ENCODE results near the gene TCF7L2.

DNA sequence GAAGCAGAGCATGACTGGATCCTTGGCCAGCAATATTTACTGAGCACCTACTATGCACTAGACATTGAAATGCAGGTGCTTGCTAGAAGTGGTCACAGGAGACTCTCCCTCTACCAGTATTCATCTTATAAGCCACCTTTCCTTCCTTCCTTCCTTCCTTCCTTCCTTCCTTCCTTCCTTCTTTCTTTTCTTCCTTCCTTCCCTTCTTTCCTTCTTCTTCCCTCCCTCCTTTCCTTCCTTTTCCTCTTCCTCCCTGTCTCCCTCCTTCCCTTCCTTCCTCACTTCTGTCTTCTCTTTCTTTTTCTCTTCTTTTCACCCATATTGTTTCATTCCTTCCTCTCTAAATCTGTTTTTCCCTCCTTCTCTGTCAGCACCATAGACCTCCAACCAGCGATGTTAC lies 47.3 kb upstream of the TCF7L2 start:
- TF ChIP-seq, protein P1, sequence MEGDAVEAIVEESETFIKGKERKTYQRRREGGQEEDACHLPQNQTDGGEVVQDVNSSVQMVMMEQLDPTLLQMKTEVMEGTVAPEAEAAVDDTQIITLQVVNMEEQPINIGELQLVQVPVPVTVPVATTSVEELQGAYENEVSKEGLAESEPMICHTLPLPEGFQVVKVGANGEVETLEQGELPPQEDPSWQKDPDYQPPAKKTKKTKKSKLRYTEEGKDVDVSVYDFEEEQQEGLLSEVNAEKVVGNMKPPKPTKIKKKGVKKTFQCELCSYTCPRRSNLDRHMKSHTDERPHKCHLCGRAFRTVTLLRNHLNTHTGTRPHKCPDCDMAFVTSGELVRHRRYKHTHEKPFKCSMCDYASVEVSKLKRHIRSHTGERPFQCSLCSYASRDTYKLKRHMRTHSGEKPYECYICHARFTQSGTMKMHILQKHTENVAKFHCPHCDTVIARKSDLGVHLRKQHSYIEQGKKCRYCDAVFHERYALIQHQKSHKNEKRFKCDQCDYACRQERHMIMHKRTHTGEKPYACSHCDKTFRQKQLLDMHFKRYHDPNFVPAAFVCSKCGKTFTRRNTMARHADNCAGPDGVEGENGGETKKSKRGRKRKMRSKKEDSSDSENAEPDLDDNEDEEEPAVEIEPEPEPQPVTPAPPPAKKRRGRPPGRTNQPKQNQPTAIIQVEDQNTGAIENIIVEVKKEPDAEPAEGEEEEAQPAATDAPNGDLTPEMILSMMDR (conservative IDR thresholded peaks at IDR 0.05) = no peak
- no peak for TF ChIP-seq EZH2 (IDR thresholded peaks at IDR 0.05; ENCODE audit: low read depth)
